SH-SY5Y (cell line): ENCODE results near the gene PDE6D.

ENCODE experiments used
- GATA2 ChIP-seq: IDR thresholded peaks from 2 replicates; pipeline ENCODE4 v1.6.1; 2011; ENCODE audit warnings: mild to moderate bottlenecking, low read depth, low read length
- GATA3 ChIP-seq: IDR thresholded peaks from 2 replicates; pipeline ENCODE4 v1.6.1; 2011; ENCODE audit warnings: low read depth, mild to moderate bottlenecking, low read length, moderate library complexity

DNA sequence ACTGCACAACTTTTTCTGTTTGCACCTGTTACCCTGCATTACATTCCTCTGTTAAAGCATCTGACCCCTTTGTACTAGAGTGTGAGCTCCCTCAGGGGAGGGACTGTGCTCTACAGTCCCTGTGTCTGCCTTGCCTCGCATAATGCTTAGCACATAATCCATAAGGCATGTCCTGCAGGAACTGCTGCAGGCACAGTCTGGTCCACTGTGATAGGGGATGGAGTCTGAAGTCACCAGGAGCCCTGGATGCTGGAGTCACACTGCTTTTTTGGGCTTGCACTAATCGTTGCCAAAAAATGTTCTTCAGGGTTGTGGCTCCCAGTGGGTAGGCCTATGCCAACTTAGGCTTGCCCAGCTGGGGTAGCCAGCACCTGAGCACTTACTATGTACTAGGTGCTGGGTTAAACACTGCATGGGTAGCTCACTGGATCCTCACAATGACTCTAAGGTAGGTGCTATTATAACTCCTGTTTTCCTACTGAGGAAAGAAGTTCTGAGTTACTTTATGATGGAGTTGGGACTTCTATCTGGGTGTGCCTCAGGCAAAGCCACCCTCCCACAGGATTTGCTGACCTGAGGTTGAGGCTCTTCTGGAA, 38.5 kb upstream of the PDE6D start:
- TF ChIP-seq GATA2 (no peak), GATA3 (no peak)
